GM21526 (cell line): ENCODE measurements around the gene HOXB3.

Source experiments
- ATAC-seq: cut with Tn5 transposase; IDR thresholded peaks from one replicate; pipeline ENCODE4 v1.9.1; 2021; ENCODE audit warnings: moderate library complexity; ENCODE audit not compliant: unreplicated experiment, low FRiP score

Gene HOXB3

DNA sequence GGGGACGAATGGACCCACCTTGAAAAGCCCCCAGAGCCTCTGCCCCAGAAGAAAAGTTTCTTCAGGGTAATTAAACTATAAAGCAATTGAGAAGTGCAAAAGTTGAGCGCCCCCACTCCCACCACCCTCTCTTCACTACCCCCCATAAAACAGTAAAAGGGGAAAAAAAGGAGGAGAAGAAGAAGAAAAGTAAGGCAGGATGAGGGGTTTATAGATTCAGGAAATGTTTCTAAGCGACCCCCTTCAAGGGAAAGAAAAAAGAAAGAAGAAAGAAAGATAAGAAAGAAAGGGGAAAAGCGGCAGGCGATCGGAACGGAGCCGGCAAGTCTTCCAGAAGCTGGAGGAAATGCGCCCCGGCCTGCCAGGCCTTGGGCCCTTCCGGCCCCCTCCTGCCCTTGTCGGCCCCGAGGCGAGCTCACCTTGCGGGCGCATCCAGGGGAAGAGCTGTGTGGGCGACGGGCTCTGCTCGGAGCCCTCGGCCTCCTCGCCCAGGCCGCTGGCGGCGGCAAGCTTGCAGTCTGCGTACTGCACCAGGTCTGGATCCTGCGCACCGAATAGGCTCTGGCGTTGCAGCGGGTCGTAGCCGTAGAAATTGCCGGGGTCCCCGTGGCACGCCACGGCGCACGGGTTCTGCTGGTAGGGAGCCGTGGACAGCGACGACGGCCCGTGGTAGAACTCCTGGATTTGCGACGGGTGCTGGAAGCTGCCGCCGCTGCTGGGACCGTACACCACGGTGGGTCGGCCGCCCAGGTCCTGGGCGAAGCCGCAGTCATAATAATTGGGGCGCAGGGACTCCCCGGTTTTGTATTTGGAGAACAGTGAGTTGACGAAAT lies 24.0 kb upstream of the HOXB3 start:
- ATAC-seq, result no peak

DNA sequence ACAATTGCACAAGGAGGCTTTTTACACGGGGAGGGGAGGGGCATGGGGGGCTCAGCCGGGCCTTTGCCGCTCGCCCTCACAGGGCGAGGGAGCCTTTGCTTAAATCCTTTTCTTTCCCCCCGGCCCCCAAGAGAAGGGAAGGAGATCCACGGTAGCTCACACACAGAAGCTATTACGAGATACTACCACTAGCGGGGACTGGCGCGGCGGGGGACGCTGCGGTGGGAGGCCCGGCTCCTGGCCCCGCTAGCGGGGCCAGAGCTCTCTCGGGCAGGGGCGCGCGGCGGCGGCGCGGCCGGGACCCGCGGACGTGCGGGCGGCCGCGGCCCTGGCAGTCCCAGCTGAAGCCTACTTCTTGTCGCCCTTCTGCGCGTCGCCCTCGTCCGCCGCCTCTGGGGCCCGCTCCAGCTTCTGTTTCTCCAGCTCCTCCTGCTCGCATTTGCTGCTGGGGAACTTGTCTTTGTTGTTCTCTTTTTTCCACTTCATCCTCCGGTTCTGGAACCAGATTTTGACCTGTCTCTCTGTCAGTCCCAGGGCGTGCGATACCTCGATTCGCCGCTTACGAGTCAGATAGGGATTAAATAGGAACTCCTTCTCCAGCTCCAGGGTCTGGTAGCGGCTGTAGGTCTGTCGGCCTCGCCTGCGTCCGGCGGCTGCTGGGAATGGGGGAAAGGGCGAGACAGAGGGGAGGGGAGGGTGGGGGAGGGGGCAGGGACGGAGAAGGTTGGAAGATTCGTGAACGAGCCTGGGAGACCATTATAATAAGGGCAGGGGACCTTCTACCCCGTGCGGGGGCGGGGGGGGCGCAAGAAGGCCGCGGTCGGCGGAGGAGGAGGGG lies 23.0 kb upstream of the HOXB3 start:
- no peak for ATAC-seq

- ATAC-seq, result no peak
Observed at GRCh38 chr17:48612456-48612853, 22.4 kb upstream of the HOXB3 start.

DNA sequence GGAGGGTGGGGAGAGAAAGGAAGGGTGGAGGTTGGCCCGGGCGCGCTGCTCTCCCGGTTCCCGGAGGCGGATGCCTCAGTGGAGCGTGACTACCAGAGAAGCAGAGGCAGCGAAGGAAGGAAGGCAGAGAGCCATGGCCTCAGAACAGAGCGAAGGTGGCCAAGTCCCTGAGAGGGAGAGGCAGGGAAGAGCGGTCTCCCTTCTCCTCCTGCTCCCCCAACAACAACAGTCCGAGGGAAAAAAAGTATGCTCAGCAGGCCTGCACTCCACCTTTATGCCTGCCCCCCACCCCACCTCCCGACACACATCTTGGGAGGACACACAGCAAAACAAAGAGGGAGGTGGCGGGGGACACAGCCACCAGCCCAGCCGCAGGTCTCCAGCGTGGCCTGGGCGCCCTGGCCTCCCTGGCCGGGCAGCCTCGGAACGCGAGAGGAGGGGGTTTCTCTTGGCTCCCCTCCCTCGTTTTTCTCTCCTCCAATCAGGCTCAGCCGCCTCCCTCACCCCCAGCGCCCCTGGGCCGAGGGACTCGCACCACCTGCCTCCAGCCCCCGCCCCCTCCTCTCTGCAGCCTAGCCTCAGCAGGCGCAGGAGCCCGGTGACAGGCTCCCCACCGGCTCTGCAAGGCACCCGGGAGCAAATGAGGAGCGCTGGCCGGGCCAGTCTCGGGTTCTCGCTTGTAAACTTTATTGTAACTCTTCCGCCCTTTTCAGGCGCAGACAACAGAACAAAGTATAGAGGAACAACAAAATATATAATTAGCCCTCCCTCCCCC lies 21.8 kb upstream of the HOXB3 start:
- ATAC-seq, result no peak

GRCh38 chr17:48611213-48611612 lies 21.2 kb upstream of the HOXB3 start:
- no peak for ATAC-seq

- no peak for ATAC-seq
Observed at GRCh38 chr17:48610282-48611211, 20.5 kb upstream of the HOXB3 start, which contains the start of gene HOXB7. Gene HOXB7 (minus strand): TSS chr17:48611017. CDS start chr17:48610918, 99 bp downstream.

- no peak for ATAC-seq
Observed at GRCh38 chr17:48609759-48610281, 19.8 kb upstream of the HOXB3 start.

GRCh38 chr17:48609033-48609432 lies 19.0 kb upstream of the HOXB3 start:
- no peak for ATAC-seq

DNA sequence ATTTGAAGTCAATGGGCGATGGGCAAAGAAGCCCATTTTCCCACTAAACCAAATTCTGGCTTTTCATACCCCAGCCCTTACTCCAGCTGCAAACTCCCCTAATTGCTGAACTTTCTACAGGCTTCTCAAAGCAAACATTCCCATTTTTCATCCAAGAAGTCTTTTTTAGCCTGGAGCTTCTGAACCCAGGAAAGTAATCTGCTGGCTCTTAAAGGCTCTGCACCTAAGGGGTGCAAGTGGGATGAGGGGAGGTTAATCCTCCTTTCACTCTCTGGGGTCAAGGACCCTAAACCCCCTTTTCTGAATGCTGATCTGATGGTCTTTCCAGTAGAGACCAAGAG lies 18.4 kb upstream of the HOXB3 start:
- ATAC-seq, result no peak

DNA sequence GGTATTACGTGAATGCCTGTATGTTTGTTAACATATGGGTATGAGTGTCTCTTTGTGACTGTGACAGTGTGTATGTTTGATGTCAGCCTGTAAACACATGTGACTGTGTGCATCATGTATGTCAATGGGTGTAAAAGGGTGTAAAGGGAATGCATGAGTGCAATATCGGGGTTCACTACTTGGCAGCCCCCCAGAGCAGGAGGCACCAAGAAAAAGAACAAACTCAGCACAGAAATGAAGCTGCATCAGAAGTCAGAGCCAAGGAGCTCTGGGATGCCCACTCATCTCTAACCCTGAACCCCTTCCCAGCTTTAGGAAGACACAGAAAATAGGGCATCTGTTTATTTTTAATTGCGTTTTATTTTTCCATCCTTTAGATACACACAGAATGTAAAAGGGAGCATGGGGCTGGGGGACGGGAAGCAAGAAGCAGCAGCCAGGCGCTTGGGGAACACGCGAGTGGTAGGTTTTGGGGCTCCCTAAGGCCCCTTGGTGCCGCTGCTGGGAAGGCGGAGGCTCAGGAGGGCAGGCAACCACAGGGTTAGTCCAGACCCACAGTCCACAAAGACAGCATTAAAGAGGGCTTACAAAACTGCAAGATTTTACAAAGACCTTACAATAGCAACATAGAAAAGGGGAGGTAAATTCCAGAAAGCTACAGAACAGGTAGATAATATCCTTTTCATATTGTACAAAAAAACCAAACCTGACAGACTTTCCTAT lies 17.0 kb upstream of the HOXB3 start:
- ATAC-seq, result no peak

GRCh38 chr17:48605991-48606891 lies 16.2 kb upstream of the HOXB3 start:
- no peak for ATAC-seq

GRCh38 chr17:48605409-48605919 lies 15.4 kb upstream of the HOXB3 start:
- no peak for ATAC-seq

DNA sequence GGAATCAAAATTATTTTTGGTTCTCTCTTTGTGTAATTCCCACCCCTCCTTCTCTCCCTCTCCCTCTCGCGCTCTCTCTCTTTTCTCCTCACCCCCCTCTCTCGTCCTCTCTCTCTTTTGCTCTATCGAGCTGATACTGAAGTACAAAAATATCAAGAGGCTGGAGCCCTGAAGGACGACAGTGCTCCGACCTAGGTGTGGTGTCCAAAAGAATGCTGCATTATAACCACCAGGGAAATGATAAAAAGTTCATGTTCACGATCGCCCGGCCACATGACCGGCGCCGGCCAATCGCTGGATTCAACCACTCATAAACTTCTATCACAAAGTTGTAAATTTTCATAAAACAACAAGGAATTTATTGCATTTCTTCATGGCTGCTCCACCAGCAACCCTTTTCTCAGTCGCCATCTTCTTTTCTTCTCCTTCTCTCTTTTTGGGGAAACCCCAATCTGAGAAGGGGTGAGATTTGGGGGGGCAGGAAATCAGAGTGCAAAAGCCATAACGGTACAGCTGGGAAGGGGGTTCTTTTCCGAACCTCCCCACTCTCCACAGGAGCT lies 14.8 kb upstream of the HOXB3 start, which contains the start of gene HOXB6:
Gene HOXB6 (minus strand): TSS at position 217 of the 560 bp plus-strand sequence. CDS start 6,836 bp downstream, outside the sequence.
- no peak for ATAC-seq

- no peak for ATAC-seq
Observed at GRCh38 chr17:48603959-48604769, 14.1 kb upstream of the HOXB3 start.

- no peak for ATAC-seq
Observed at GRCh38 chr17:48601539-48602425, 11.7 kb upstream of the HOXB3 start.

DNA sequence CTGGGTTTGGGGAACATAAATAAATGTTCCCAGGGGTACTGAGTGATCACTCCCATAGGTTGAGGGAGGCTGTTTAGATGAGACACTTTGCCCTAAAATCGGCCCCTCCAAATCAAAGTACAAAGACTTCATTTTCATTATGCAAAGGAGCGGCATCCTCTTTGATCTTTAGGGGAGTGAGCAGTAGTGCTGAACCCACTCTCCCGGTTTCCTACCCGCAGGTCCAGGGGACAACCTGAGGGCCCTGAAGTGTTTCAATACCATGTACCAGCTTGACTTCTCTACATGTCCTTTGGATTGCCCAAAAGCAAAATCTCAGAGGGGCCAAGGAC lies 11.1 kb upstream of the HOXB3 start:
- no peak for ATAC-seq
